B cell (primary cell): Measurements from ENCODE around the gene DCST2. TPM values are rescaled to one million over a fixed set of nuclear protein-coding genes. Genes with fewer than 3 reads are reported as not detected.

Source experiments
- ATAC-seq: fragments of 200-7000 bp; cut with Tn5 transposase; one replicate; pipeline ENCODE4 v1.10.0; 2021; ENCODE audit warnings: low read depth, mild to moderate bottlenecking, moderate number of reproducible peaks, moderate library complexity
- CTCF ChIA-PET: fragments of 350-600 bp; sonication (Branson Sonifier 250); formaldehyde crosslinking; loops from one replicate; lab custom pipeline; 2021; ENCODE audit warnings: antibody characterized with exemption, inconsistent platforms; lab: Charles Lee
- POLR2A ChIA-PET: fragments of 350-600 bp; sonication (Branson Sonifier 250); formaldehyde crosslinking; loops from one replicate; lab custom pipeline; 2021; ENCODE audit warnings: antibody characterized with exemption; lab: Charles Lee
- DNase-seq: peaks from one replicate; pipeline ENCODE4 v3.0.0; 2013
- H2AFZ ChIP-seq: 2 replicates; pipeline ENCODE4 v1.6.1; 2012; ENCODE audit warnings: mild to moderate bottlenecking, low read depth, low read length; ENCODE audit not compliant: insufficient read depth, poor library complexity, severe bottlenecking
- H3K27ac ChIP-seq, 2 donors: 1 replicate in 1 of 2; 2 replicates in 1 of 2; pipeline ENCODE4 v1.5.1; 2012 to 2013; ENCODE audit warnings: low read length in 2 of 2, mild to moderate bottlenecking in 2 of 2, moderate library complexity in 1 of 2
- H3K27me3 ChIP-seq, 4 experiments: fragments of 200-600 bp in 1 of 4; sonication (generic) in 1 of 4; replicated peaks in 1 of 4; 1 replicate in 2 of 4; 2 replicates in 2 of 4; pipeline versions ENCODE4 v1.6.1 to v1.7.0; 2013 to 2016; ENCODE audit warnings: low read length in 3 of 4, mild to moderate bottlenecking in 2 of 4, mixed read lengths in 1 of 4, moderate library complexity in 1 of 4; ENCODE audit not compliant: insufficient read depth in 4 of 4, control insufficient read depth in 3 of 4; ENCODE audit errors: control extremely low read depth in 1 of 4
- H3K36me3 ChIP-seq, 2 experiments: replicated peaks in 1 of 2; 1 replicate in 1 of 2; 2 replicates in 1 of 2; pipeline versions ENCODE4 v1.6.1 to v1.7.1; 2013; ENCODE audit warnings: low read length in 1 of 2; ENCODE audit not compliant: insufficient read depth in 2 of 2, control insufficient read depth in 1 of 2; ENCODE audit errors: control extremely low read depth in 1 of 2, extremely low read depth in 1 of 2
- H3K4me1 ChIP-seq, 2 donors: fragments of 200-600 bp in 1 of 2; sonication (generic) in 1 of 2; 1 replicate in 1 of 2; 2 replicates in 1 of 2; pipeline versions ENCODE4 v1.5.1 to v1.6.1; 2013 to 2017; ENCODE audit warnings: low read length in 2 of 2; ENCODE audit not compliant: control insufficient read depth in 2 of 2, insufficient read depth in 2 of 2
- H3K4me2 ChIP-seq: replicated peaks from 2 replicates; pipeline ENCODE3; 2012; ENCODE audit warnings: mild to moderate bottlenecking, low read depth, low read length; ENCODE audit not compliant: poor library complexity, severe bottlenecking
- H3K4me3 ChIP-seq, 5 experiments: fragments of 200-600 bp in 1 of 5; sonication (generic) in 1 of 5; 1 replicate in 3 of 5; 2 replicates in 2 of 5; pipeline versions ENCODE4 v1.5.1 to v1.7.0; 2011 to 2016; ENCODE audit warnings: low read length in 4 of 5, mild to moderate bottlenecking in 4 of 5, low read depth in 2 of 5, control low read depth in 1 of 5, moderate library complexity in 1 of 5; ENCODE audit not compliant: insufficient read depth in 1 of 5; ENCODE audit errors: control extremely low read depth in 1 of 5, extremely low read depth in 1 of 5
- H3K79me2 ChIP-seq: fragments of 200-600 bp; sonication (generic); one replicate; pipeline ENCODE4 v1.6.0; 2016; ENCODE audit warnings: low read length; ENCODE audit not compliant: control insufficient read depth, insufficient read depth
- H3K9ac ChIP-seq: fragments of 200-600 bp; sonication (generic); 2 replicates; pipeline ENCODE4 v1.6.1; 2017; ENCODE audit warnings: mild to moderate bottlenecking, low read length, moderate library complexity
- H3K9me3 ChIP-seq, 3 donors: one replicate each; pipeline versions ENCODE4 v1.6.1 to v1.7.1; 2013; ENCODE audit warnings: low read length in 2 of 3; ENCODE audit not compliant: control insufficient read depth in 2 of 3, insufficient read depth in 1 of 3; ENCODE audit errors: control extremely low read depth in 1 of 3
- H4K20me1 ChIP-seq: 2 replicates; pipeline ENCODE4 v1.6.0; 2012; ENCODE audit warnings: mild to moderate bottlenecking, low read length; ENCODE audit not compliant: insufficient read depth, control insufficient read depth, poor library complexity, severe bottlenecking
- H3K27ac Mint-ChIP-seq: one replicate; pipeline ENCODE4 v1.8.0; 2021; ENCODE audit warnings: mixed read lengths
- H3K27me3 Mint-ChIP-seq: one replicate; pipeline ENCODE4 v1.8.0; 2021; ENCODE audit warnings: mixed read lengths
- H3K4me1 Mint-ChIP-seq: one replicate; pipeline ENCODE4 v1.8.0; 2021; ENCODE audit warnings: mixed read lengths
- H3K4me3 Mint-ChIP-seq: one replicate; pipeline ENCODE4 v1.8.0; 2021; ENCODE audit warnings: mixed read lengths
- H3K9me3 Mint-ChIP-seq: one replicate; pipeline ENCODE4 v1.8.0; 2022; ENCODE audit warnings: mixed read lengths; ENCODE audit not compliant: insufficient read depth
- EZH2 ChIP-seq: IDR thresholded peaks from 2 replicates; pipeline ENCODE4 v1.6.1; 2012; ENCODE audit warnings: borderline replicate concordance, low read depth, mild to moderate bottlenecking, moderate library complexity, low read length; ENCODE audit not compliant: insufficient read depth, poor library complexity, severe bottlenecking
- WGBS: methylation state at CpG from one replicate; pipeline ENCODE4 v1.1.5; 2013; ENCODE audit warnings: missing lambda C conversion rate; ENCODE audit not compliant: insufficient coverage; 5-methylcytosine and 5-hydroxymethylcytosine counted together
- intact Hi-C: fragments of 100-400 bp; cut with micrococcal nuclease; formaldehyde crosslinking; loops from one replicate; pipeline ENCODE4 v1.10.0; 2022
- polyA plus RNA-seq: library from polyadenylated mRNA; depleted of rRNA; stranded (reverse); fragments of >200 nt; gene quantifications from 2 replicates; pipeline ENCODE4 v1.2.3, GENCODE V29; 2012
- total RNA-seq, 2 donors: library from RNA; stranded (reverse); fragments of 120-200 nt in 1 of 2; gene quantifications; 1 replicate in 1 of 2; 2 replicates in 1 of 2; pipeline versions ENCODE4 v1.2.3 to v1.2.4, GENCODE V29; 2013 to 2022
- TF ChIP-seq, protein P1 (sequence below): fragments of 200-600 bp; IDR thresholded peaks from one replicate; pipeline ENCODE4 v1.8.0; 2022; ENCODE audit warnings: antibody characterized with exemption, mild to moderate bottlenecking

Gene DCST2
- total and polyA plus RNA-seq, 2 donors (not counting 1 experiment from before 2014, with no cell fraction given), result 0.89 to 5.4 TPM

GRCh38 chr1:155037043-155037442 lies 3.5 kb upstream of the DCST2 start:
- POLR2A ChIA-PET, result no interaction called here
- DNase-seq, result no peak
- Histone ChIP-seq H3K9ac (no peak overlapping the region), H3K27me3 (peaks cover 0 to 17% (median 0%) of the 10 kb centered on the region in 4 experiments), H3K9me3 (no peaks in the 10 kb centered on the region), H3K36me3 (no peaks in the 10 kb centered on the region), H3K4me2 (no peak overlapping the region), H3K4me3 (no peak overlapping the region), H3K4me1 (no peaks in the 10 kb centered on the region), H3K27ac (no peak overlapping the region), H3K79me2 (no peaks in the 10 kb centered on the region), H2AFZ (no peak overlapping the region), H4K20me1 (no peaks in the 10 kb centered on the region)
- 93% methylated on average over 3 of the region's 3 CpGs for WGBS
- TF ChIP-seq, protein P1, sequence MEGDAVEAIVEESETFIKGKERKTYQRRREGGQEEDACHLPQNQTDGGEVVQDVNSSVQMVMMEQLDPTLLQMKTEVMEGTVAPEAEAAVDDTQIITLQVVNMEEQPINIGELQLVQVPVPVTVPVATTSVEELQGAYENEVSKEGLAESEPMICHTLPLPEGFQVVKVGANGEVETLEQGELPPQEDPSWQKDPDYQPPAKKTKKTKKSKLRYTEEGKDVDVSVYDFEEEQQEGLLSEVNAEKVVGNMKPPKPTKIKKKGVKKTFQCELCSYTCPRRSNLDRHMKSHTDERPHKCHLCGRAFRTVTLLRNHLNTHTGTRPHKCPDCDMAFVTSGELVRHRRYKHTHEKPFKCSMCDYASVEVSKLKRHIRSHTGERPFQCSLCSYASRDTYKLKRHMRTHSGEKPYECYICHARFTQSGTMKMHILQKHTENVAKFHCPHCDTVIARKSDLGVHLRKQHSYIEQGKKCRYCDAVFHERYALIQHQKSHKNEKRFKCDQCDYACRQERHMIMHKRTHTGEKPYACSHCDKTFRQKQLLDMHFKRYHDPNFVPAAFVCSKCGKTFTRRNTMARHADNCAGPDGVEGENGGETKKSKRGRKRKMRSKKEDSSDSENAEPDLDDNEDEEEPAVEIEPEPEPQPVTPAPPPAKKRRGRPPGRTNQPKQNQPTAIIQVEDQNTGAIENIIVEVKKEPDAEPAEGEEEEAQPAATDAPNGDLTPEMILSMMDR, result no peak
- no peak for TF ChIP-seq EZH2
- CTCF ChIA-PET, result interaction anchor here (1.0 kb wide), 1 partner anchor 19 kb away, joined by 3 read pairs; no protein-coding TSS in a partner anchor
- Mint-ChIP-seq H3K4me3 (no peak overlapping the region), H3K27ac (no peak overlapping the region), H3K9me3 (no peaks in the 10 kb centered on the region), H3K27me3 (peaks cover 21% of the 10 kb centered on the region), H3K4me1 (no peaks in the 10 kb centered on the region)
- no peak for ATAC-seq
- intact Hi-C loops, result no loop called here

GRCh38 chr1:155035936-155036335 lies 2.4 kb upstream of the DCST2 start:
- Histone ChIP-seq H3K27me3 (peaks cover 0 to 17% (median 0%) of the 10 kb centered on the region in 4 experiments), H4K20me1 (no peaks in the 10 kb centered on the region), H3K4me3 (no peak overlapping the region), H3K36me3 (no peaks in the 10 kb centered on the region), H3K9me3 (no peaks in the 10 kb centered on the region), H3K4me2 (no peak overlapping the region), H3K4me1 (no peaks in the 10 kb centered on the region), H3K9ac (no peak overlapping the region), H3K27ac (no peak overlapping the region), H3K79me2 (no peaks in the 10 kb centered on the region), H2AFZ (no peak overlapping the region)
- ChIA-PET POLR2A (interaction anchor here (0.7 kb wide), 1 partner anchor 8 kb away, joined by 4 read pairs; no protein-coding TSS in a partner anchor), CTCF (interaction anchor here (1.6 kb wide), 1 partner anchor 25 kb away, joined by 6 read pairs; no protein-coding TSS in a partner anchor)
- ATAC-seq, result no peak
- whole genome bisulfite sequencing, result 93% methylated on average over 1 of the region's 2 CpGs
- H3K27me3 Mint-ChIP-seq, result peaks cover 20% of the 10 kb centered on the region
- TF ChIP-seq, protein P1, result no peak
- no peak for TF ChIP-seq EZH2
- H3K4me3 Mint-ChIP-seq, result no peak overlapping the region
- no peaks in the 10 kb centered on the region for H3K9me3 Mint-ChIP-seq
- H3K27ac Mint-ChIP-seq, result no peak overlapping the region
- intact Hi-C loops, result no loop called here
- no peak for DNase-seq
- no peaks in the 10 kb centered on the region for H3K4me1 Mint-ChIP-seq
